Hepatocyte (in vitro differentiated cells): ENCODE results near the gene ZNF750. TPM values are rescaled to one million over a fixed set of nuclear protein-coding genes. Genes with fewer than 3 reads are reported as not detected.
A peak's percentile ranks its signal among the peaks of the same experiment; 100 is the strongest.

ENCODE experiments used
- DNase-seq: peaks from one replicate; pipeline ENCODE4 v3.0.0-alpha.2; 2016; ENCODE audit warnings: low spot score
- H2AFZ ChIP-seq: fragments of 200-600 bp; sonication (generic); 2 replicates; pipeline ENCODE4 v1.6.0; 2016; ENCODE audit warnings: antibody characterized with exemption, mild to moderate bottlenecking
- H3K27ac ChIP-seq: fragments of 200-600 bp; sonication (generic); 2 replicates; pipeline ENCODE4 v1.5.1; 2016; ENCODE audit warnings: mild to moderate bottlenecking
- H3K27me3 ChIP-seq: fragments of 200-600 bp; sonication (generic); 2 replicates; pipeline ENCODE4 v1.6.1; 2016
- H3K36me3 ChIP-seq: fragments of 200-600 bp; sonication (generic); replicated peaks from 2 replicates; pipeline ENCODE4 v1.5.1; 2016; ENCODE audit warnings: low read depth; ENCODE audit not compliant: insufficient read depth
- H3K4me1 ChIP-seq: fragments of 200-600 bp; sonication (generic); 2 replicates; pipeline ENCODE4 v1.5.1; 2016; ENCODE audit warnings: mild to moderate bottlenecking, moderate library complexity; ENCODE audit not compliant: insufficient read depth
- H3K4me2 ChIP-seq: fragments of 200-600 bp; sonication (generic); 2 replicates; pipeline ENCODE4 v1.6.0; 2016
- H3K4me3 ChIP-seq: fragments of 200-600 bp; sonication (generic); 2 replicates; pipeline ENCODE4 v1.5.1; 2016; ENCODE audit warnings: mild to moderate bottlenecking
- H3K79me2 ChIP-seq: fragments of 200-600 bp; sonication (generic); 2 replicates; pipeline ENCODE4 v1.6.0; 2017; ENCODE audit warnings: mild to moderate bottlenecking
- H3K9me2 ChIP-seq: fragments of 200-600 bp; sonication (generic); replicated peaks from 2 replicates; pipeline ENCODE4 v1.6.0; 2017; ENCODE audit warnings: mild to moderate bottlenecking; ENCODE audit not compliant: insufficient read depth
- H3K9me3 ChIP-seq: fragments of 200-600 bp; sonication (generic); 2 replicates; pipeline ENCODE4 v1.5.1; 2016; ENCODE audit warnings: low read depth, mild to moderate bottlenecking
- H4K20me1 ChIP-seq: fragments of 200-600 bp; sonication (generic); 2 replicates; pipeline ENCODE4 v1.6.0; 2016; ENCODE audit warnings: mild to moderate bottlenecking; ENCODE audit not compliant: insufficient read depth, poor library complexity, severe bottlenecking
- EZH2 ChIP-seq: fragments of 200-600 bp; sonication (generic); IDR thresholded peaks from 2 replicates; pipeline ENCODE4 v1.6.1; 2016; ENCODE audit warnings: antibody characterized with exemption, mild to moderate bottlenecking, borderline replicate concordance
- EZH2phosphoT487 ChIP-seq: fragments of 200-600 bp; sonication (generic); IDR thresholded peaks from one replicate; pipeline ENCODE4 v1.6.1; 2018; ENCODE audit warnings: antibody characterized with exemption, mild to moderate bottlenecking, low read depth, moderate library complexity; ENCODE audit not compliant: unreplicated experiment, severe bottlenecking
- WGBS: methylation state at CpG from one replicate; pipeline ENCODE4 v1.1.6; 2016; ENCODE audit warnings: low lambda C conversion rate; ENCODE audit errors: missing lambda C conversion rate; 5-methylcytosine and 5-hydroxymethylcytosine counted together
- polyA plus RNA-seq: library from polyadenylated mRNA; unstranded; fragments of >200 nt; fragmentation: Nextera tagmentation; extraction: Ambion mirVana; gene quantifications from 2 replicates; pipeline ENCODE4 v1.2.1, GENCODE V29; 2016
- total RNA-seq: library from RNA; depleted of rRNA; stranded (reverse); fragments of >200 nt; gene quantifications from 2 replicates; pipeline ENCODE4 v1.2.3, GENCODE V29; 2014
- TF ChIP-seq, protein P1 (sequence below): fragments of 200-600 bp; sonication (generic); IDR thresholded peaks from 2 replicates; pipeline ENCODE4 v1.5.1; 2016; ENCODE audit warnings: antibody characterized with exemption, mild to moderate bottlenecking; ENCODE audit not compliant: poor library complexity

The ZNF750 gene
- total and polyA plus RNA-seq, 2 experiments from 2014 or later, result 0.27 to 2.1 TPM

DNA sequence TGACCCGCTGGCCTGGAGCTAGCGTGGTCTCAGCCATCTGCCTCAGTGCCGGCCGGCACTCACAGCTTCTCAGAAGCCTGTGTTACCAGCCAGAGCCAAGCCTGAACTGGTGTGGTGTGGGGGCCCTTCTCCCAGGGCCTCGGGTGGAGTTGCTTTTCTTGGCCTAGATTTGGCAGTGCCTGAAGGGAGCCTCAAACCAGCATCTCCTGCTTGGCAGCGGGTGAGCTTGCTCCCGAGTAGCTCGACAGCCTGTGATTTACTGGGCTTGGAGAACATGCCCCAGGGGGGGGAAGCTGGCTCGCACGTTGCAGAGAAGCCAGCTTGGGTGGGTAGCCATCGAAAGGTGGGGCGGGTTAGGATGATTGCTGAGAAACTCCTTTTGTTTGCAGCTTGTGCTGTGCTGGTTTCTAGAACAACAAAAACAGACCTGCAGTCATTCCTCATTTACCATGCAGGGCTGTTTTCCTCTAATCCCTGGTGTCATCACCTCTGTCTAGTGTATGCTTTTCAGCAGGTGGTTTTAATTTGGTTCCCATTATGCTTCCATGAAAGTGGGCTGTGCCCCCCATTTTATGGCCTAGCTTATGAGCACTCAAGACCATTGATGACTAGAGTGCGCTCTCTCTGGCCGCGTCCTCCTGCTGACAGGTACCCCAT, 45.7 kb downstream of the ZNF750 start:
- no peak overlapping the region for H2AFZ ChIP-seq
- peak; percentile 49 for DNase-seq
- H3K9me3 ChIP-seq, result no peaks in the 10 kb centered on the region
- TF ChIP-seq EZH2 (no peak), EZH2phosphoT487 (no peak)
- TF ChIP-seq, protein P1, sequence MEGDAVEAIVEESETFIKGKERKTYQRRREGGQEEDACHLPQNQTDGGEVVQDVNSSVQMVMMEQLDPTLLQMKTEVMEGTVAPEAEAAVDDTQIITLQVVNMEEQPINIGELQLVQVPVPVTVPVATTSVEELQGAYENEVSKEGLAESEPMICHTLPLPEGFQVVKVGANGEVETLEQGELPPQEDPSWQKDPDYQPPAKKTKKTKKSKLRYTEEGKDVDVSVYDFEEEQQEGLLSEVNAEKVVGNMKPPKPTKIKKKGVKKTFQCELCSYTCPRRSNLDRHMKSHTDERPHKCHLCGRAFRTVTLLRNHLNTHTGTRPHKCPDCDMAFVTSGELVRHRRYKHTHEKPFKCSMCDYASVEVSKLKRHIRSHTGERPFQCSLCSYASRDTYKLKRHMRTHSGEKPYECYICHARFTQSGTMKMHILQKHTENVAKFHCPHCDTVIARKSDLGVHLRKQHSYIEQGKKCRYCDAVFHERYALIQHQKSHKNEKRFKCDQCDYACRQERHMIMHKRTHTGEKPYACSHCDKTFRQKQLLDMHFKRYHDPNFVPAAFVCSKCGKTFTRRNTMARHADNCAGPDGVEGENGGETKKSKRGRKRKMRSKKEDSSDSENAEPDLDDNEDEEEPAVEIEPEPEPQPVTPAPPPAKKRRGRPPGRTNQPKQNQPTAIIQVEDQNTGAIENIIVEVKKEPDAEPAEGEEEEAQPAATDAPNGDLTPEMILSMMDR, result no peak
- H3K4me3 ChIP-seq, result no peak overlapping the region
- no peaks in the 10 kb centered on the region for H3K79me2 ChIP-seq
- WGBS, result 63% methylated on average over 15 of the region's 15 CpGs
- no peaks in the 10 kb centered on the region for H4K20me1 ChIP-seq
- peaks cover 18% of the 10 kb centered on the region for H3K4me1 ChIP-seq
- H3K9me2 ChIP-seq, result no peaks in the 10 kb centered on the region
- H3K36me3 ChIP-seq, result no peaks in the 10 kb centered on the region
- H3K27ac ChIP-seq, result peak overlapping the region; percentile 72
- H3K4me2 ChIP-seq, result no peak overlapping the region
- no peaks in the 10 kb centered on the region for H3K27me3 ChIP-seq

DNA sequence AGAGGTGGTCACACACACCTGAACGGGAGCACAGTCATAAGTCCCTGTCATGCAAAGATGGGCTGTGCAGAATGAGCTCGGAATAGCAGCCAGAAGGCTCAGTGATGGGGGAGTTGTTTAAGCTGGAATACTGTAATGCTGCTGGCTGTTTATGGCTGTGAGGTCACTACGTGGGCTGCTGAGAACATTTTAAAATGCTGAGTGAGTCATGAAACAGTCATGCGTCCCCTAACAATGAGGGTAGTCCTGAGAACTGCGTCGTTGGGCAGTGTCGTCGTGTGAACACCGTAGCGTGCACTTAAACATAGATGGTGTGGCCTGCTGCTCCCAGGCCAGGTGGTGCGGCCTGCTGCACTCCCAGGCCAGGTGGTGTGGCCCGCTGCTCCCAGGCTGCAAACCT, 48.3 kb downstream of the ZNF750 start:
- Histone ChIP-seq H3K79me2 (no peaks in the 10 kb centered on the region), H2AFZ (no peak overlapping the region), H3K27ac (no peak overlapping the region), H3K36me3 (no peaks in the 10 kb centered on the region), H3K4me3 (no peak overlapping the region), H3K4me1 (peaks cover 18% of the 10 kb centered on the region), H3K4me2 (no peak overlapping the region), H4K20me1 (no peaks in the 10 kb centered on the region), H3K9me3 (no peaks in the 10 kb centered on the region), H3K9me2 (no peaks in the 10 kb centered on the region), H3K27me3 (no peaks in the 10 kb centered on the region)
- 80% methylated on average over 12 of the region's 12 CpGs for WGBS
- no peak for DNase-seq
- TF ChIP-seq, protein P1, result no peak
- TF ChIP-seq EZH2phosphoT487 (no peak), EZH2 (no peak)

DNA sequence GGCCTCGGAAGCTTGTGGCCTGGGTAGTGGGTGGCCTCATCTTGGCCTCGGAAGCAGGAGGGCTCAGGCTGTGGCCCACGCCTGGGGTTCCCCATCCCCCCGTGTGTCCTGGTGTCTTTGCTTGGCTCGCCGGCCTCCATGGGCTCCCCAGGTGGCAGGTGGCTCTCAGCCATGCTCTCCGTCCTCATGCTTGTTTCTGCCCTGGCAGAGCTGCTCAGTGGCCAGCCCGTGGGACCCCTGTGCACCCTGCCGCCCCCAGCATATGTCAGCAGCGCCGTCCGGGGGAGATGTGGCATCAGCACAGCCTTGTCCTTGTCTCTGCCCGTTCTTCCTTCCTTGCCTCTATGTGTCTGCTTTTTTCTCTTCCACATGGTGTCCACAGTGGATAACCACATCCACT, 49.4 kb downstream of the ZNF750 start:
- Histone ChIP-seq H3K27me3 (no peaks in the 10 kb centered on the region), H2AFZ (no peak overlapping the region), H3K4me1 (peaks cover 18% of the 10 kb centered on the region), H3K9me2 (no peaks in the 10 kb centered on the region), H3K27ac (no peak overlapping the region), H3K4me2 (no peak overlapping the region), H3K9me3 (no peaks in the 10 kb centered on the region), H3K79me2 (no peaks in the 10 kb centered on the region), H3K36me3 (no peaks in the 10 kb centered on the region), H3K4me3 (no peak overlapping the region), H4K20me1 (no peaks in the 10 kb centered on the region)
- DNase-seq, result no peak
- TF ChIP-seq, protein P1, result no peak
- WGBS, result over 99% methylated on average over 13 of the region's 13 CpGs
